ENCODE results near the gene SLC6A8.

SLC6A8 gene

DNA sequence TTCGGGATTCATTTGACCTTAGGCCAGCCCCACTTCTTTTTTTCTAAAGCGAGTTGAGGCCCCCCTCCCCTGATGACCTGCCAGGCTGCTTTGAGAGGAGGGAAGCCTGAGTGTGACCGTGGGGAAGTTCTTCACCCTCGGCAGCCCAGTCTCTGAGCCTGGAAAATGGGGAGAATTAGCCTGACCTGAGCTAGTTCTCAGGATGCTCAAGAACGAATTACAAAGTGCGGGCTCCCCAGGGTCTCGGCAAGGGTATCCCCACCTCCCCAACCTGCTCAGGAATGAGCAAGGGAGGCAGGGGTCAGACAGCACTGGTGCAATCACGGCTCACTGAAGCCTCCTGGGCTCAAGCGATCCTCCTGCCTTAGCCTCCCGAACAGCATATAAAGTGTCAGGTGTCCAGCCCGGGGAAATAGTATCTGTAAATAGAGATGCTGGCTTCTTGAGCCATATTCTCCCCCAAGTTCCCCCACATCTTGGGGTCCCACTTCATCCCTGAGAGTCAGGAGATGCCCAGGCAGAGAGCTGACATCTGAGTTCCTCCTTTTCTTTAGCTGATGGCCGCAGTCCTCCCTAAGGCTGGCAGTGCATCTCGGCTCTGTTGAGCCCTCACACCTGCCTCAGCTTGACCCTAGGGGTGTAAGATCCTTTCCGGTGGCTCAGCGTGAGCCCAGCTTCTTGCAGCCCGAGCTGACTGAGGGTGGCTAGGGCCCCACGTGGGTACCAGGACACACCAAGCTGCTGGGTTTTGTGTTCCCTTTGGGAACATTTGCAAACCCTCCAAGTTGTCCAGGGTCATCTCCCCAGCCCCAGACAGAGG is 39.2 kb upstream of the SLC6A8 start:
- DNase-seq (ENCODE audit: low read depth): no peak

DNA sequence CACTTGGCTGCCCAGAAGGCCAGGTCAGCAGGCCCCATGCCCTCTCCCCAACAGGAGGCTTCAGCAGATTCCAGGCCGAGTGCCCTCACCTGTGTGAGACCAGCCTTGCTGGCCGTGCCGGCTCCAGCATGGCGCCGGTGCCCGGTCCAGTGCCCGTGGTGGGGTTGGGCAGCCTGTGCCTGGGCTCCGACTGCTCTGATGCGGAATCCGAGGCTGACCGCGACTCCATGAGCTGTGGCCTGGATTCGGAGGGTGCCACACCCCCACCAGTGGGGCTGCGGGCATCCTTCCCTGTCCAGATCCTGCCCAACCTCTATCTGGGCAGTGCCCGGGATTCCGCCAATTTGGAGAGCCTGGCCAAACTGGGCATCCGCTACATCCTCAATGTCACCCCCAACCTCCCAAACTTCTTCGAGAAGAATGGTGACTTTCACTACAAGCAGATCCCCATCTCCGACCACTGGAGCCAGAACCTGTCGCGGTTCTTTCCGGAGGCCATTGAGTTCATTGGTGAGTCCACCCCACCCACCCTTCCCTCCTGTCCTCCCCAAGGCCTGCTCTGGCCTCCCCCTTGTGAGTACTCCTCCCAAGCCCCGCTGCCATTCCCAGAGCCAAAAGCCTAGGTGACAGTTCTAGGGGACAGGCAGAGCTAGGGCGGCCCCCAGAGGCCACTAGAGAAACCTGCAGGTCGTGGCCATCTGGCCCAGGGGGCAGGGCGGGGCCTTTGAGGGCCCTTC is 38.4 kb upstream of the SLC6A8 start:
- DNase-seq (ENCODE audit: low read depth): no peak

DNA sequence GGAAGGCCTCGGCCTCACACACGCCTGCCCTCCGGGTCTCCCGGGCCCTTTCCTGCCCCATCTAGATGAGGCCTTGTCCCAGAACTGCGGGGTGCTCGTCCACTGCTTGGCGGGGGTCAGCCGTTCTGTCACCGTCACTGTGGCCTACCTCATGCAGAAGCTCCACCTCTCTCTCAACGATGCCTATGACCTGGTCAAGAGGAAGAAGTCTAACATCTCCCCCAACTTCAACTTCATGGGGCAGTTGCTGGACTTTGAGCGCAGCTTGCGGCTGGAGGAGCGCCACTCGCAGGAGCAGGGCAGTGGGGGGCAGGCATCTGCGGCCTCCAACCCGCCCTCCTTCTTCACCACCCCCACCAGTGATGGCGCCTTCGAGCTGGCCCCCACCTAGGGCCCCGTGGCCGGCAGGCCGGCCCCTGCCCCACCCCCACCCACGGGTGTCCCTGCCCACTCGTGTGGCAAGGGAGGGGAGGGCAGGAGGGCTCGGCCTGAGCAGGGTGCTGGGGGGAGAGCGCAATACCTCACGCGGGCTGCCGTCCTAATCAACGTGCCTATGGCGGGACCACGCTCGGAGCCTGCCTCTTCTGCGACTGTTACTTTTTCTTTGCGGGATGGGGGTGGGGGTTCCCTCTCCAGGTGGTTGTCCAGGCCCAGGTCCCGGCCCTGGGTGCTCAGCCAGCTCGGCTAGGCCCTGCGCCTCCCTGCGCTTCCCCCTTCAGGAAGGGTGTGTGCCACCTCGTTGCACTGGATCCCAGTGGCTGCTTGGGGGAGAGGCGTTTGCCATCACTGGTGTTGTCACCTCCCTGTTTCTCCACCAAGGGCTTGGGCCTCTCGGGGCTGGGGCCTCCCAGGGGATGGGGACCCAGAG is 37.6 kb upstream of the SLC6A8 start:
- DNase-seq (ENCODE audit: low read depth): no peak

DNA sequence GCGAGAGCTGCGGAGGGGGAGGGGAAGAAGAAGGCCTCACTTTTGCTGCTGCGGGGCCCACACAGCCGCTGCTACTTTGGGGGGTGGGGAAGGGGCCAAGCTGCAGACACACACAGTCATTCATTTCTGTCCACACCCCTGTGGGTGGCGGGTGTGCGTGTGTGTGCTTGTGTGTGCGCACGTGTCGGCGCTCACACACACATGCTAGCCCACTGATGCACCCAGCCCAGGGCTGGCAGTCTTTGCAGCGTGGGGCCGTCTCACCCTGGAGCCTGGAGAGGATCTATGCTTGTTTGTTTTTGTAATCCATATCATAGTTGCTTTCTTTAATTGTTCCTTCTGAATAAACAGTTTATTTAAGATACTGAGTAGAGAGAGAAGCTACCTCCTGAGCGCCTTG is 36.8 kb upstream of the SLC6A8 start:
- no peak for DNase-seq (ENCODE audit: low read depth)

DNA sequence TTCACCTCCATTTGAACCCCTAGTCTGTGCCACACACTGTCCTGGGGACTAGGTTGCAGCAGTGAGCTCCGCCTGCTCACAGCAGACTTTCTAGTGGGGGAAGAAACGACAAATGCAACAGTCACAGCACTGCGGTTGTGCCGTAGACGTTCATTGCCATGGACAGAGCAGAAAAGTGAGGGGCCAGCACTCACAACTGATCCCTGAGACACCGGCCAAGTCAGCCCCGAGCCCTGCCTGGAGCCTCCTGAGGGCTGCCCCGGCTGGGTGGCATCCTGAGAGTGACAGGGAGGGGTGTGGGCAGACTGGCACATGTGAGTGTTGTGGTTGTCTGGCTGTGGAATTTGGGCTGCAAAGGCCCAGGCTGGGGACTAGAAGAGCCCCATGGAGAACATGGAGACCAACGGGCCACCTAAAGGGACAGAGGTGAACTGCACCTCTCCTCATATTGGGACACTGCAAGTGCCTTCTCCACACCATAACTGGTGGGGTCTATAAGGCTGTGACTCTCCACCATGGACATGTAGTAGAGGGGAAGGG is 36.1 kb upstream of the SLC6A8 start:
- no peak for DNase-seq (ENCODE audit: low read depth)

DNA sequence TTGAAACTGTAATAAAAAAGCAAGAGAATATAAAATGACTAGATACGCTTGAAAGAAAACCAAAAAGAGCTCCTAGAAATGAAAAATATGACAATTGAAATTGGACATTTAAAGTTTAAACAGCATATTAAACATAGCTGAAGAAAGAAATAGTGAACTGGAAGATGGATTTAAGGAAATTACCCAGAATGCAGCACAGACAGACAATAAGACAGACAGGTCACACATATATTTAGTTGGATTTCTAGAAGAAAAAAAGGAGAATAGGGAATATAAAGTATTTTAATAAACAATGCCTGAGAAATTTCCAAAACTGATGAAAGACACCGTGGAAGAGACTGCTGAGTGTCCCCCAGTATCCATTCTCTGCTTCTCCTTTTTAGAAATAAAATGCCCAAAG is 34.2 kb upstream of the SLC6A8 start:
- no peak for DNase-seq (ENCODE audit: low read depth)

DNA sequence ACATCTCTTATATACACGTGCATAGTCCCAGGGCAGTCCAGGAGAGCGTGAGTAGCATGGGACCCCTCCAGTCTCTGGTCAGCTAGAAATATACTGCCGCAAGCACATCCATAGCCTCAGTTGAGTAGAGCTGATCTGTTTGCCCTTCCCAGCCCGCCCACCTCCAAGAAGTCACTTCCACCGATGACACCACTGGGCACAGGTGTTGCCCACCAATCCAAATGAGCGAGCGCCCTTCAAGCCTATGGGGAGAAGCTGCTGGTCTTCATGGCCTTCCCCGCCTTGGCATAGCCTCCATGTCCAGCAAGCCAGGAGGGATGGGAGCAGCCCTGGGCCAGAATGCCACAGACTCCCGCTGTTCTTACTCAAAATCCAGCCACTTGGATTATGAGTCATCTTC is 30.6 kb upstream of the SLC6A8 start:
- DNase-seq (ENCODE audit: low read depth): no peak

DNA sequence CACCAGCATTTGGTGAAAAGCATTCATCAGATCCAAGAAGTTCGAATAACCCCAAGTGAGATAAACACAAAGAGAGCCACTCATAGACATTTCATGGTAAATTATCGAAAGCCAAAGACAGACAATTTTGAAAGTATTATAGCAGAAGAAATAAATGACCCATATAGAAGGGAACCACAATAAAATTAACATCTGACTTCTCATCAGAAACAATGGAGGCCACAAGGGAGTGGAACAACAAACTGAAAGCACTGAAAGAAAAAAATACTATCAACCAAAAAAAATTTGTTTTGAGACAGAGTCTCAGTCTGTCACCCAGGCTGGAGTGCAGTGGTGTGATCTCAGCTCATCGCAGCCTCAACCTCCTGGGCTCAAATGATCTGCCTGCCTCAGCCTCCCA is 28.5 kb upstream of the SLC6A8 start:
- no peak for DNase-seq (ENCODE audit: low read depth)

DNA sequence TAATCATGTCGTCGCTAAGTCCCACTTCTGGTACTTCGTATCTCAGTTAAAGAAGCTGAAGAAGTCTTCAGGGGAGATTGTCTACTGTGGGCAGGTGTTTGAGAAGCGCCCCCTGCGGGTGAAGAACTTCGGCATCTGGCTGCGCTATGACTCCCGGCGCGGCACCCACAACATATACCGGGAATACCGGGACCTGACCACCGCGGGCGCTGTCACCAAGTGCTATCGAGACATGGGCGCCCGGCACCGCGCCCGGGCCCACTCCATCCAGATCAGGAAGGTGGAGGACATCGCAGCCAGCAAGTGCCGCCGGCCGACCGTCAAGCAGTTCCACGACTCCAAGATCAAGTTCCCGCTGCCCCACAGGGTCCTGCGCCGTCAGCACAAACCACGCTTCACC is 25.5 kb upstream of the SLC6A8 start:
- DNase-seq (ENCODE audit: low read depth): peak; percentile 29

DNA sequence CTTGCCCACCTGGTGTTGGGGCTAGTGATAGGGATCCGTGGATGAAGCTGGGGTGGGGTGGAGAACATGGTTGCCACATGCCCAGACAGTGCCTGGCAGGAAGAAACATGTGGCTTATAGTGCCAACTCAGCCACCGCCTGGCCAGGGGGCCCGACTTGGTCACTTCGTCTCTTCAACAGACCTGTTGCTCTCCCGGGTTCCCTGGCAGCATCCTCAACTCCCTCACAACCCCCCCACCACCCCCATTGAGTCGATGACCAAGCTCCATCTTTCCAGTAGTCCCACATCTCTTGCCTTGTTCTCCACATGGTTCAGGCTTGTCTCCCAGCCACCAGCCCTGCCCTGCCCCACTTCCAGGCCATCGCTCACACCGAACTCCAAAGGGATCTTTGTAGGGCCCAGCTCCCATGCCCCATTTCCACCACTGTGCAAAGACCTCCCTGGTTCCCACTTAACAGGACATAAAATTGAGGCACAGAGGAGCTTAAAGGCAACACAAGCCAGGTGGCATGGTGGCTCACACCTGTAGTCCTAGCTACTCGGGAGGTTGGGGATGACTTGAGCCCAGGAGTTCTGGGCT is 21.9 kb upstream of the SLC6A8 start:
- no peak for DNase-seq (ENCODE audit: low read depth)

DNA sequence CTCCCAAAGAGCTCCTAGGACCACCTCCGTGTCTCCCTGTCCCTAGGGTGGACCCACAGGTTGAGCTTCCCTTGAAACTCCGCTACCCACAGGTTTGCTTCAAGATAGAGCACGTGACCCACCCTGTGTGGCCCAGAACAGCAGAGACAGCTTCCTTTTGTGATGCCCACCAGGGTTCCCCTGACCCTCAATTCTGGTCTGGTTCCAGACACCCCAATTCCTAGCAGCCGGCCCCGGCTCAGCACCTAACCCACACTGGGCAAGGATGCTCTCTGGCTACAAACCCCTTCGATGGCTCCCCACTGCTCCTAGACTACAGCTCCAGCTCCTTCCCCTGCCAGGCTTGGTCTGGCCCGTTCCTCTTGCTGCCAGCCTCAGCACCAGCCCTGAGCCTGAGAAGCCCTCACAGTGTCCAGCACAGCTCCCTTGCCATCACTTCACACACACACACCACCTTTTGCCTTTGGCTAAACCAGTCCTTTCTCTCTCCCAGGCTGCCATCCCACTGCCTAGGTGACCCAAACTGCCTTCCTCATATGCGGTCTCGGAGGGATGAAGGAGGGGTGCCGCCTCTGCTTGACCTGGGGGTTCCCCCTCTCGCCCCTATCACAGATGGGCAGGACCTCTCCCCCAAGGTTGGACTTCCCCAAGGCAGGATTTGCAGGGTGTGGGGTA is 20.3 kb upstream of the SLC6A8 start:
- DNase-seq (ENCODE audit: low read depth): no peak

DNA sequence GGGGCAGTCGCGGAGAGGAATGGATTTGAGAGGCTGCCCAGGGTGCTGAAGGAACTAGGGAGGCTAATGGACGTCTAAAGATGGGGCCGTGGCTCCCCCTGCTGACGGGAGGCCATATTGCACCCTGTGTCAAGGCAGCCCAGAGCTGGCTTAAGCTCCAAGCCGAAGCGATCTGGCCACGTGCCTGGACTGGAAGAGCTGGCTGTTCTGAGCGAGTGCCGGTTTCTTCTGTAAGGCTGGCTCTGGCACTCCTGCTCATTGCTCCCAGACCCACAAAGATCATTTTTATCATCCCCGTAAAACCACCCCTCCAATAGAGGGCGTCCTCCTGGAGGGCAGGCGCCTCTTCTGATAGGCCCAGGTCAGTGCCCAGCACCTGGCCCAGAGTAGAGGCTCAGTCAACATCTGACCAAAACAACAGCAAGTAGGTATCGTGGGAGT is 19.8 kb upstream of the SLC6A8 start:
- DNase-seq (ENCODE audit: low read depth): peak; percentile 68

DNA sequence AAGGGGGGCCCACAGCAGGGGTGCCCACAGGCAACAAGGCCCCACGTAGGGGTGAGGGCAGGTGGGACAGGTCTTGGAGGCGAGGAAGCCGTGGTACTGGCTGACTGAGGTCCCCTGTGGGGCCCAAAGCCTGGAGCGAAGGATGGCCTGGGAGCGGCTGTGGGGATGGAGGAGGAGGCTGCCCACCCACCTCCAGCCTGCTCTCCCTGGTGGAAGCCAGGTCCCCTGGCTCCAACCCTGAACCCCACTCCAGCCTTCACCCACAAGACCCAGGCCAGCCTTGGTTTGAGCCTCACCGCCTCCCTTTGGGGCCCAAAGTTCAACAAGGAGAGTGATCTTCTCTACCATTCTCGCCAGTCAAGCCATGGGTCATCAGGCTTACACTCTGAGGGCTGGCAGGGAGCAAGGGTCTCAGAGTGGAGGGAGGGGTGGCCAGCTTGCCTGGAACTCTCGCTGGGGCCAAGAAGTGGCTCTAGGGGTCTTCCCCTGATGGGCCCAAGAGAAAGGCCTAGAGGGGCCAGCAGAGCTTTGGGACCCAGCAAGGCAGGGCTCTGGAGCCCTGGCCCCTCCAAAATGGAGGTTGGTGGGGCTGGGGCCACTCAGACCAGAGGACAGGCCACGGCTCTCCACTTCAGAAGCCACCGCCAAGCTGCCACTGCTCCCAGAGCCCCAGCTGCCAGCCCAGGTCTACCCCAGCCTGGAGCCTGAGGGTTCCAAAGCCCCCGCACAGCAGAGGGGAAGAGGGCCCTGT is 19.1 kb upstream of the SLC6A8 start:
- DNase-seq (ENCODE audit: low read depth): no peak

DNA sequence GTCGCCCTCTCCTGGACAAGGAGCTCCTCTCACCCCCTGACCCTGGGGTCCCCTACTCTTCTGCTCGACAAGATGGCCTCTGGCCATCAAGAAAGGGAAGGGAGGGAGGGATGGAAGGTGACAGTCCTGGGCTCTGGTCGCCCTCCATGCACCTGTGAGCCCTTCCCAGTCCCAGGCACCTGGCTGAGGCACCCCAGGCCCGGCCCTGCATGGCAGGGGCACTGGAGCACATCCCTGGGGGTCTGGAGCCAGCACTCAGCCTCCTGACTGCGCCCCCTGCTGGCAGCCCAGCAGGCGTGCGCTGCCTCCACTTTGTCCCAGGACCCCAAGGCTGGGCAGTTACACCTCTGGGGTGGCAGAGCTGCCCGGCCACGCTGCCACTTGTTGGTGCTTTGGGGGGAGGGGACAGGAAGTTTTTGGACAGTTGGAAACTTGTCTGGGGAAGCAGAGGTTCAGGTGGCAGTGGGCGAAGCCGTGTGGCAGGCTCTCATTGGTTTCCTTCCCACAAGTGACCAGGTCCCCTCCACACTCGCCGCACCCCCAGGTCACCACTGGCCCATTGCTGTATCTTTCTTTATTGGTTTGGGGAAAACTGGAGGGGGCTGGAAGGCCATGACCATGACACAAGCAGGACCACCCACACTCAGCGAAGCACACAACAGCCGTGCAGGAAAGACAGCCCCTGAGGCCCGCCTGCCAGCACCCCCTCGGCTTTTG is 18.4 kb upstream of the SLC6A8 start:
- DNase-seq (ENCODE audit: low read depth): no peak

DNA sequence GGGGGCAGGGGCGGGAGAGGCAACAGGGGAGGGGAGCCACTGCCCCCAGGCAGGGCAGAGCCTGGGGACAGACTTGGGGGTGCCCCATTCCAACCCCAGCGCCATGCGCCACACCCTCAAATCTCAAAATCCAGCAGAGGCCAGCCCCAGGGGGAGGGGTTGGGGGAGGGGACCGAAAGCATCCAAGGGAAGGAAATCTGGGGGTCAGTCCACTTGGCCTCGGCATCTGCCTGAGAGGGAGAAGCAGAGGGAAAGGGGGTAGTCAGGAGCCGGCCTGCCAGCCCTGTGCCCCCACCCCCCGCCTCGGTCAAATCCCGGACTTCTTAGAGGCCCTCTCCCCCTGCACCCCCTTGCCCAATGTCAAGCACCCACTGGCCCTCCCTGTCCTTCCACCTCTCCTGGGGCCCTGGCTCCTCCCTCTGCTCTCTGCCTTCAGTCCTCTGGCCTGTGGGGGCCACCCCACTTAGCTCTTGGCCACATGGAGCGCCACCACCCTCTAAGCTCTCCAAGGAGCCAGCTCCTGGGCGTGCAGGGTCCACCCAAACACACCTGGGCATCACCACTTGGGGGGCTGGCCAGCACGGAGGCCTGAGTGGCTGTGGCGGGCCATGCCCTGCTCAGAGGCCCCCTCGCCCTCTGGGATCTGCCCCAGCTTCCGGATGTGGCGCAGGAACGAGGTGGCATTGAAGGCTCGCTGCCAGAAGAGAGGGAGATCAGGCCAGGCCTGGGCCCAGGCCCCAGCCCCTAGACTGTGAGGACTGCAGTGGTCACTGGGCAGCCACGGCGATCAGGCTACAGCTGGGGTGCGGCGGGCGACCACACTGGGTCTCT is 17.6 kb upstream of the SLC6A8 start:
- no peak for DNase-seq (ENCODE audit: low read depth)

DNA sequence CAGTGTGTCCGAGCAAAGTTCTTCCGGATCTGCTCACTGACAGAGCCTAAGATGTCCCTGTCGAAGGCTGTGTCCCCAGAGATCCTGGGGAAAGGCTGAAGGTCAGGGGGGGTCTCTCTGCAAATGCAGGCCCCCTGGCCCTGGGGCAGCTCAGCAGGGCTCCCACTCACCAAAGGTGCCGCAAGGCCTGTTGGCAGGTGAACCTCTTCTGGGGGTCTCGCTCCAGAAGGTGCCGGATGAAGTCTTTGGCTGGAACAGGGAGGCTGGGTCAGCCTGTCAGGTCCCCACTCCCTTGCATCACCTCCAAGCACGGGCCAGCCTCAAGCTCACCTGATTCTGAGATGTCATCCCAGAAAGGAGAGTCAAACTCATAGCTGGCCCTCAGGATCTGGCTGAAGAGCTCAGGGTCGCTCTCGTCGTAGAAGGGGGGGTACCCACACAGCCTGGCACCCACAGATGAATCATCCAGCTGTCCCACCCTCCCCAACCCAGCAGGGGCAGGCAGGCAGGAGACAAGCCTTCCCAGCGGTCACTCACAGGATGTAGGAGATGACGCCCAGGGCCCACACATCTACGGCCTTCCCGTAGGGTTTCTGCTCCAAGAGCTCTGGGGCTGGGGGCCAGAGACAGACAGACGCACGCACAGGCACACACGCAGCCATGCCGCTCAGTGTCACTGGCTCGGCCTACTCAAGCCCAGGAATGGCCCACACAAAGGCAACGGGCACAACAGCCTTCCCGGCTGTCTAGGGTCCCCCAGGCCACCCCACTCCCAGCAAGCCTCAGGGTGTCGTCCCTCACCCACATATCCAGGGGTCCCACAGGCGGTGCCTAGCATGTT is 16.8 kb upstream of the SLC6A8 start:
- no peak for DNase-seq (ENCODE audit: low read depth)

DNA sequence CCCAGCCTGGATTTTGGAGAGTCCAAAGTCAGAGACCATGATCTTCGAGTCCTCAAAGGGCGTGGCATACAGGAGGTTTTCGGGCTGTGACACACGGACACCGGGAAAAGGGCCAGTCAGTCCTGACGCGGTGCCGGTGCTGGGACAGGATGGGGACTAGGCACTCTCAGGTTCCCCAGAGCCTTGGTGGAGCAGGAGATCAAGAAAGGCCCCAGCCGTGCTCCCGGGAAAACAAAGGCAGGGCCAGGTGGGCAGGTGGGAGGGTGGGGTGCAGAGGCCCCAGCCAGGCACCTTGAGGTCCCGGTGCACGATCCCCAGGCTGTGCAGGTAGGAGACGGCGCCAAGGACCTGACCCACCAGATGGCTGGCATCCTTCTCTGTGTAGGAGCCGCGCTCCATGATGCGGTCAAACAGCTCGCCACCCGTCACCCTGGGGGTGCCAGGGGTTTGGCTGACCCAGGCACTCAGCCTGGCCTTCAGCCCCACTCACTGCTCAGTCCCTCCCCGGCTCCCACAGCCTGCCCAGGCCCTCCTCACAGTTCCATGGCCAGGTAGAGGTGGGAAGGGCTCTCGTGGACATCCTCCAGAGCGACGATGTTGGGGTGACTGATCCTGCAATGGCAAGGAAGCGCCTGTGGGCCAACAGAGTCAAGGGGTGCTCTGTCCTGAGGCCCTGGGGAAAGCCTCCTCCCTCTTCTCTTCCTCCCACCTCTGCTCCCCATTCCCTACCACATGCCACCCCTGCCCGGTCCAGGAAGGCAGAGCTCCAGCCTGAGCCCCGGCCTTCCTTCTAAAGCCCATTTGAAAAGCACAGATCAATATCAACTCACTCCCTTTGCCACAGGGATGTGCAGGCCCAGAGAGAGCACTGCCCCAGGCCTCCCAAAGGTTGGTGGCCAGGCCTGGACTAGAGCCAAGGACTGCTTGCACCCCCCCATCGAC is 15.9 kb upstream of the SLC6A8 start:
- DNase-seq (ENCODE audit: low read depth): no peak
